OCI-LY1 (cell line): ENCODE data around the gene IL3.
A peak's percentile ranks its signal among the peaks of the same experiment; 100 is the strongest.

Source experiments
- H2AFZ ChIP-seq: fragments of 200-600 bp; sonication (generic), shearing (Covaris generic); 2 replicates; pipeline ENCODE4 v1.6.0; 2014; ENCODE audit warnings: antibody characterized with exemption, mild to moderate bottlenecking, low read length
- H3F3A ChIP-seq: fragments of 200-600 bp; sonication (generic), shearing (Covaris generic); 2 replicates; pipeline ENCODE4 v1.6.0; 2014; ENCODE audit warnings: mild to moderate bottlenecking, antibody characterized with exemption, low read length, moderate library complexity; ENCODE audit not compliant: insufficient read depth
- H3K27ac ChIP-seq: fragments of 200-600 bp; sonication (generic); 2 replicates; pipeline ENCODE4 v1.5.1; 2014; ENCODE audit warnings: low read length, mixed run types, mild to moderate bottlenecking, low read depth; ENCODE audit not compliant: poor library complexity, severe bottlenecking
- H3K27me3 ChIP-seq: fragments of 200-600 bp; sonication (generic); 2 replicates; pipeline ENCODE4 v1.6.0; 2014; ENCODE audit warnings: antibody characterized with exemption, mild to moderate bottlenecking, low read length, moderate library complexity; ENCODE audit not compliant: insufficient read depth
- H3K36me3 ChIP-seq: fragments of 200-600 bp; sonication (generic); 2 replicates; pipeline ENCODE4 v1.6.1; 2014; ENCODE audit warnings: mild to moderate bottlenecking, antibody characterized with exemption, low read length, moderate library complexity, mixed read lengths; ENCODE audit not compliant: insufficient read depth
- H3K4me1 ChIP-seq: fragments of 200-600 bp; sonication (generic); 2 replicates; pipeline ENCODE4 v1.5.1; 2014; ENCODE audit warnings: mild to moderate bottlenecking, low read length, moderate library complexity; ENCODE audit not compliant: insufficient read depth, severe bottlenecking
- H3K4me2 ChIP-seq: fragments of 200-600 bp; sonication (generic), shearing (Covaris generic); 2 replicates; pipeline ENCODE4 v1.6.1; 2014; ENCODE audit warnings: low read length
- H3K4me3 ChIP-seq: fragments of 200-600 bp; sonication (generic); 2 replicates; pipeline ENCODE4 v1.5.1; 2014; ENCODE audit warnings: low read length, low read depth, mild to moderate bottlenecking, mixed read lengths; ENCODE audit not compliant: poor library complexity, severe bottlenecking
- H3K79me2 ChIP-seq: fragments of 200-600 bp; shearing (Covaris generic); 2 replicates; pipeline ENCODE4 v1.6.1; 2016; ENCODE audit warnings: mixed run types, low read length, mixed read lengths; ENCODE audit not compliant: insufficient read depth
- H3K9ac ChIP-seq: fragments of 200-600 bp; sonication (generic), shearing (Covaris generic); 2 replicates; pipeline ENCODE4 v1.6.1; 2014; ENCODE audit warnings: mild to moderate bottlenecking, low read length, mixed read lengths
- H3K9me2 ChIP-seq: fragments of 200-600 bp; sonication (generic), shearing (Covaris generic); 2 replicates; pipeline ENCODE4 v1.6.1; 2014; ENCODE audit warnings: low read depth, mild to moderate bottlenecking, low read length, mixed read lengths
- H3K9me3 ChIP-seq: fragments of 200-600 bp; shearing (Covaris generic); 2 replicates; pipeline ENCODE4 v1.6.1; 2014; ENCODE audit warnings: low read length, mixed read lengths
- H4K20me1 ChIP-seq: fragments of 200-600 bp; sonication (generic), shearing (Covaris generic); 2 replicates; pipeline ENCODE4 v1.6.0; 2016; ENCODE audit warnings: mild to moderate bottlenecking, low read length; ENCODE audit not compliant: insufficient read depth
- CTCF ChIP-seq: fragments of 200-600 bp; sonication (generic), shearing (Covaris generic); IDR thresholded peaks from 2 replicates; pipeline ENCODE4 v1.5.1; 2017; ENCODE audit warnings: mild to moderate bottlenecking, antibody characterized with exemption, low read length, moderate library complexity, mixed read lengths
- EZH2 ChIP-seq: fragments of 200-600 bp; sonication (generic), shearing (Covaris generic); IDR thresholded peaks from 2 replicates; pipeline ENCODE4 v1.8.0; 2017; ENCODE audit warnings: borderline replicate concordance, mixed run types, mild to moderate bottlenecking, antibody characterized with exemption, low read length, moderate library complexity, mixed read lengths

Gene IL3

GRCh38 chr5:132101385-132101880 lies 41.0 kb downstream of the IL3 start:
- Histone ChIP-seq H2AFZ (no peak overlapping the region), H3K27me3 (no peaks in the 10 kb centered on the region), H3K9me3 (no peaks in the 10 kb centered on the region), H4K20me1 (no peaks in the 10 kb centered on the region), H3K4me1 (peaks cover 14% of the 10 kb centered on the region), H3K4me2 (no peak overlapping the region), H3K36me3 (no peaks in the 10 kb centered on the region), H3K27ac (no peak overlapping the region), H3K9ac (no peak overlapping the region), H3K79me2 (no peaks in the 10 kb centered on the region), H3K4me3 (no peak overlapping the region), H3K9me2 (no peaks in the 10 kb centered on the region), H3F3A (no peaks in the 10 kb centered on the region)
- no peak for TF ChIP-seq EZH2
- no peak for TF ChIP-seq CTCF

GRCh38 chr5:132102101-132102701 lies 41.7 kb downstream of the IL3 start:
- Histone ChIP-seq H3K79me2 (no peaks in the 10 kb centered on the region), H3K27me3 (no peaks in the 10 kb centered on the region), H3K9me2 (no peaks in the 10 kb centered on the region), H3K4me3 (no peak overlapping the region), H3K9ac (no peak overlapping the region), H3K36me3 (no peaks in the 10 kb centered on the region), H3K4me1 (peaks cover 14% of the 10 kb centered on the region), H3K27ac (no peak overlapping the region), H3K4me2 (no peak overlapping the region), H3K9me3 (no peaks in the 10 kb centered on the region), H3F3A (no peaks in the 10 kb centered on the region), H4K20me1 (no peaks in the 10 kb centered on the region), H2AFZ (no peak overlapping the region)
- TF ChIP-seq CTCF: no peak
- TF ChIP-seq EZH2: no peak

DNA sequence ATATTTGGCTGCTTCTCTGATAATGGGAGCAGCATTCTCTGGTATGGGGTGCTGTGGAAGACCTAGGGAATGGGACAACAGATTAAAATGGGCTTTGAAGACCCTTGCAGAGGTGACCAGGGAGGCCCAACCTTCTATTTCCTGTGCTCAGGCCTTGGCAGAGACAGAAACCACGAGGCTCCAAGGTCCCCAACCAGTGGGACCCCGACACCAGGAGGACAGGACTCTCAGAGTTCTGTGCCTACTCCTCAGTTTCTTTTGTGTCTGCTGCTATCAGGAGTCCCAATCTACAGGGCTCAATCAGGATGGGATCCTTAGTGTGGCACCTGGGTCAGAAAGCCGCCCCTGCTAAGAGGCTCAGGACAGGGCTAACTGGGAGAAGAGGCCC lies 42.5 kb downstream of the IL3 start:
- no peak overlapping the region for H3K4me3 ChIP-seq
- no peak overlapping the region for H2AFZ ChIP-seq

GRCh38 chr5:132103332-132103951 lies 43.0 kb downstream of the IL3 start:
- no peaks in the 10 kb centered on the region for H4K20me1 ChIP-seq
- H3K4me2 ChIP-seq: peak overlapping the region; percentile 12; the same call in 1 of the 2 replicates
- H3K79me2 ChIP-seq: no peaks in the 10 kb centered on the region
- H2AFZ ChIP-seq: no peak overlapping the region
- TF ChIP-seq EZH2 (no peak), CTCF (no peak)
- H3K9me3 ChIP-seq: no peaks in the 10 kb centered on the region
- no peaks in the 10 kb centered on the region for H3F3A ChIP-seq
- H3K4me3 ChIP-seq: no peak overlapping the region
- no peaks in the 10 kb centered on the region for H3K36me3 ChIP-seq
- H3K27ac ChIP-seq: no peak overlapping the region
- no peaks in the 10 kb centered on the region for H3K27me3 ChIP-seq
- H3K4me1 ChIP-seq: peaks cover 14% of the 10 kb centered on the region
- H3K9me2 ChIP-seq: no peaks in the 10 kb centered on the region
- no peak overlapping the region for H3K9ac ChIP-seq

More for the DNA sequence above, 42.5 kb downstream of the IL3 start:
- H3K4me2 ChIP-seq: 0 out of 2 replicates have a peak overlapping the region, but pooled peaks have one; percentile 12
- no peak overlapping the region for H3K9ac ChIP-seq
- no peaks in the 10 kb centered on the region for H3K9me2 ChIP-seq
- no peaks in the 10 kb centered on the region for H4K20me1 ChIP-seq
- H3F3A ChIP-seq: no peaks in the 10 kb centered on the region
- no peaks in the 10 kb centered on the region for H3K9me3 ChIP-seq
- peaks cover 14% of the 10 kb centered on the region for H3K4me1 ChIP-seq
- no peaks in the 10 kb centered on the region for H3K36me3 ChIP-seq
- H3K27ac ChIP-seq: no peak overlapping the region
- H3K27me3 ChIP-seq: no peaks in the 10 kb centered on the region
- H3K79me2 ChIP-seq: no peaks in the 10 kb centered on the region
- no peak for TF ChIP-seq EZH2
